ENCODE measurements around the gene TMEM258. TPM values are rescaled to one million over a fixed set of nuclear protein-coding genes. Genes with fewer than 3 reads are reported as not detected.

Gene TMEM258
- polyA plus RNA-seq, 1 of the 3 experiments (the other 2 are of a cell fraction), result 454 TPM

- no peak for TF ChIP-seq MEF2A (IDR thresholded peaks at IDR 0.05; ENCODE audit: borderline replicate concordance, low read depth)
Measured at GRCh38 chr11:61806785-61807184, 14.4 kb upstream of the TMEM258 start (continued).

GRCh38 chr11:61805146-61805545 is 12.7 kb upstream of the TMEM258 start:
- Histone ChIP-seq H3K4me1 (ENCODE audit: control insufficient read depth in 1 of 2, insufficient read depth in 2 of 2, low read depth in 1 of 2, low read length in 1 of 2) (no peaks in the 10 kb centered on the region), H3K27me3 (ENCODE audit: insufficient read depth) (no peaks in the 10 kb centered on the region), H3K79me2 (ENCODE audit: insufficient read depth) (no peaks in the 10 kb centered on the region; the same call in none of the 2 replicates), H3K4me3 (ENCODE audit: low read depth in 2 of 2, low read length in 1 of 2) (no peak overlapping the region), H3K9ac (no peak overlapping the region), H3K4me2 (no peak overlapping the region), H3K9me3 (no peaks in the 10 kb centered on the region), H3F3A (replicated peaks; ENCODE audit: insufficient read depth) (peaks cover 6% of the 10 kb centered on the region), H2AFZ (ENCODE audit: low read depth) (no peak overlapping the region), H3K27ac (ENCODE audit: low read depth in 2 of 2, low read length in 1 of 2) (no peak overlapping the region), H3K36me3 (replicated peaks in 1 of 2; ENCODE audit: control insufficient read depth in 1 of 2, insufficient read depth in 2 of 2, low read length in 1 of 2) (peaks cover 19 to 58% of the 10 kb centered on the region in 2 experiments), H3K9me2 (no peaks in the 10 kb centered on the region), H4K20me1 (ENCODE audit: insufficient read depth) (no peaks in the 10 kb centered on the region)
- CTCF ChIA-PET, result interaction anchor here (1.7 to 3.5 kb wide), 4 partner anchors 8 to 303 kb away, joined by 6 to 21 read pairs (median 12); no protein-coding TSS in a partner anchor
- no peak for DNase-seq
- WGBS (ENCODE audit: low lambda C conversion rate), result 100% methylated on average over 1 of the region's 1 CpG
- no peak for TF ChIP-seq EP300 (IDR thresholded peaks at IDR 0.05; ENCODE audit: borderline replicate concordance in 1 of 2, low read depth in 1 of 2, low read length in 1 of 2)
- no peak for TF ChIP-seq YY1 (IDR thresholded peaks at IDR 0.05; ENCODE audit: low read depth)
- TF ChIP-seq GABPA (IDR thresholded peaks at IDR 0.05; ENCODE audit: low read depth), result no peak
- TF ChIP-seq CHD2 (IDR thresholded peaks at IDR 0.05; ENCODE audit: low read length, partially characterized antibody), result no peak
- TF ChIP-seq MXI1 (IDR thresholded peaks at IDR 0.05; ENCODE audit: low read depth, low read length), result no peak
- TF ChIP-seq, protein P1, sequence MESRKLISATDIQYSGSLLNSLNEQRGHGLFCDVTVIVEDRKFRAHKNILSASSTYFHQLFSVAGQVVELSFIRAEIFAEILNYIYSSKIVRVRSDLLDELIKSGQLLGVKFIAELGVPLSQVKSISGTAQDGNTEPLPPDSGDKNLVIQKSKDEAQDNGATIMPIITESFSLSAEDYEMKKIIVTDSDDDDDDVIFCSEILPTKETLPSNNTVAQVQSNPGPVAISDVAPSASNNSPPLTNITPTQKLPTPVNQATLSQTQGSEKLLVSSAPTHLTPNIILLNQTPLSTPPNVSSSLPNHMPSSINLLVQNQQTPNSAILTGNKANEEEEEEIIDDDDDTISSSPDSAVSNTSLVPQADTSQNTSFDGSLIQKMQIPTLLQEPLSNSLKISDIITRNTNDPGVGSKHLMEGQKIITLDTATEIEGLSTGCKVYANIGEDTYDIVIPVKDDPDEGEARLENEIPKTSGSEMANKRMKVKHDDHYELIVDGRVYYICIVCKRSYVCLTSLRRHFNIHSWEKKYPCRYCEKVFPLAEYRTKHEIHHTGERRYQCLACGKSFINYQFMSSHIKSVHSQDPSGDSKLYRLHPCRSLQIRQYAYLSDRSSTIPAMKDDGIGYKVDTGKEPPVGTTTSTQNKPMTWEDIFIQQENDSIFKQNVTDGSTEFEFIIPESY (IDR thresholded peaks at IDR 0.05; ENCODE audit: borderline replicate concordance, low read depth), result no peak
- no peak for TF ChIP-seq SMC3 (IDR thresholded peaks at IDR 0.05; ENCODE audit: low read depth, low read length)
- TF ChIP-seq FOXJ3 (CRISPR knock-in tag; IDR thresholded peaks at IDR 0.05), result no peak
- TF ChIP-seq POLR2AphosphoS5 (IDR thresholded peaks at IDR 0.05; ENCODE audit: low read depth, low read length), result no peak
- no peak for TF ChIP-seq TCF12 (IDR thresholded peaks at IDR 0.05)
- POLR2A ChIA-PET, result interaction anchor here (1.2 to 1.5 kb wide), 3 partner anchors 10 to 23 kb away, joined by 3 to 6 read pairs (median 4); partner anchors contain the start of gene FADS2

DNA sequence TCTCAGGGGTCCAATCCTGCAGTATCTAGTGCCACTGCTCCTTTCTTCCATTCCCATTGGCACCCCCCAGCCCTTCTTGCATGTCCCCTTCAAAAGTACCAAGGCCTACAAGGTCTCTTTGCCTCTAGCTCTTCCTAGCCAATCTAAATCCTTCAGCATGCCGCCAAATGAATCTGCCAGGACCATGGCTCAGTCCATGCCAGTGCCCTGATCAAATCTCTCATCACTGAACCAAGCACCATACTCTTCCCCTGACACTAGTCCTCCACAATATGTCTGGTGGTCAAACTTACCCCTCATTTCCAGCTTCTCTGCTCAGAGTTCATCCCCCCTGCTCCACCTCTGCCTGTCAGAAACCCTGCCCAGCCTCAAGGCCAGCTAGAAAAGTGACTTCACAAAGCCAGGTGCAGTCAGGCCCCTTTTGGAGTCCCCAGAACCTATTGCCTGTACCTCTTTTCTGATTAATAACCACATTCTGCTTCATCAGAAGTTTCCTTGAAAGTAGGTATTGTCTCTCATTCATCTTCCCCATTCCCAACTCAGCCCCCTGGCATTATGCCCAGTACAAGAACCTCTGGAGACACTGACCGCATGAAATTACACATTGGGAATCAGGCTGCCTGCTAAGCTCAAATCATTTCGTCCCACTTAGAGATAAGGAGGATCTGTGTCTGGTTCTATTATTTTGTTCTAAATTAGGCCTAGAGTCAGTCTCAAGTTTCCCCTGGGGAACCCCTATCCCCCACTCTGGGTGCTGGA is 11.7 kb upstream of the TMEM258 start:
- Histone ChIP-seq H3K4me1 (ENCODE audit: control insufficient read depth in 1 of 2, insufficient read depth in 2 of 2, low read depth in 1 of 2, low read length in 1 of 2) (no peaks in the 10 kb centered on the region), H3K9me2 (no peaks in the 10 kb centered on the region), H3K27ac (ENCODE audit: low read depth in 2 of 2, low read length in 1 of 2) (no peak overlapping the region), H3K9me3 (no peaks in the 10 kb centered on the region), H3K4me2 (no peak overlapping the region), H3K27me3 (ENCODE audit: insufficient read depth) (no peaks in the 10 kb centered on the region), H2AFZ (ENCODE audit: low read depth) (no peak overlapping the region), H3K79me2 (ENCODE audit: insufficient read depth) (peaks cover 9% of the 10 kb centered on the region), H3K9ac (no peak overlapping the region), H3K36me3 (replicated peaks in 1 of 2; ENCODE audit: control insufficient read depth in 1 of 2, insufficient read depth in 2 of 2, low read length in 1 of 2) (peaks cover 14 to 55% of the 10 kb centered on the region in 2 experiments), H4K20me1 (ENCODE audit: insufficient read depth) (no peaks in the 10 kb centered on the region), H3F3A (replicated peaks; ENCODE audit: insufficient read depth) (peaks cover 6% of the 10 kb centered on the region), H3K4me3 (ENCODE audit: low read depth in 2 of 2, low read length in 1 of 2) (no peak overlapping the region)
- WGBS (ENCODE audit: low lambda C conversion rate), result 86% methylated on average over 3 of the region's 3 CpGs
- POLR2A ChIA-PET, result interaction anchor here (1.2 to 1.5 kb wide), 2 partner anchors 11 kb away, joined by 3 to 4 read pairs; partner anchors contain the start of gene FEN1
- DNase-seq, result no peak
- CTCF ChIA-PET, result interaction anchor here (0.7 to 3.5 kb wide), 8 partner anchors 8 to 304 kb away, joined by 3 to 13 read pairs (median 6); partner anchors contain the start of genes FEN1 and TMEM258
- TF ChIP-seq RCOR1 (IDR thresholded peaks at IDR 0.05; ENCODE audit: low read length) (no peak), EP300 (IDR thresholded peaks at IDR 0.05; ENCODE audit: borderline replicate concordance in 1 of 2, low read depth in 1 of 2, low read length in 1 of 2) (no peak), JUND (IDR thresholded peaks at IDR 0.05) (no peak), CTCF (IDR thresholded peaks at IDR 0.05) (no peak), SMC3 (IDR thresholded peaks at IDR 0.05; ENCODE audit: low read depth, low read length) (no peak), MXI1 (IDR thresholded peaks at IDR 0.05; ENCODE audit: low read depth, low read length) (no peak), GATA2 (CRISPR knock-in tag; IDR thresholded peaks at IDR 0.05) (no peak), EZH2phosphoT487 (IDR thresholded peaks at IDR 0.05; ENCODE audit: borderline replicate concordance, low read depth) (no peak), CHD2 (IDR thresholded peaks at IDR 0.05; ENCODE audit: low read length, partially characterized antibody) (no peak)
- TF ChIP-seq, protein P2, sequence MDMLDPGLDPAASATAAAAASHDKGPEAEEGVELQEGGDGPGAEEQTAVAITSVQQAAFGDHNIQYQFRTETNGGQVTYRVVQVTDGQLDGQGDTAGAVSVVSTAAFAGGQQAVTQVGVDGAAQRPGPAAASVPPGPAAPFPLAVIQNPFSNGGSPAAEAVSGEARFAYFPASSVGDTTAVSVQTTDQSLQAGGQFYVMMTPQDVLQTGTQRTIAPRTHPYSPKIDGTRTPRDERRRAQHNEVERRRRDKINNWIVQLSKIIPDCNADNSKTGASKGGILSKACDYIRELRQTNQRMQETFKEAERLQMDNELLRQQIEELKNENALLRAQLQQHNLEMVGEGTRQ (IDR thresholded peaks at IDR 0.05; ENCODE audit: borderline replicate concordance, low read depth, low read length), result no peak
- TF ChIP-seq, protein P3, sequence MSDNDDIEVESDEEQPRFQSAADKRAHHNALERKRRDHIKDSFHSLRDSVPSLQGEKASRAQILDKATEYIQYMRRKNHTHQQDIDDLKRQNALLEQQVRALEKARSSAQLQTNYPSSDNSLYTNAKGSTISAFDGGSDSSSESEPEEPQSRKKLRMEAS (IDR thresholded peaks at IDR 0.05; ENCODE audit: low read depth), result no peak

Measured in SK-N-SH (cell line).